Neuron (in vitro differentiated cells): ENCODE data around the gene PDE7B.
"Not testable (repeated sequence)": the region's sequence is repeated elsewhere in the genome, so short reads cannot be mapped to it uniquely, and the experiment has no call there.

Experiments
- H2AFZ ChIP-seq: one replicate; pipeline ENCODE4 v1.6.1; 2013; ENCODE audit warnings: low read depth, mild to moderate bottlenecking, inconsistent platforms, low read length, moderate library complexity
- H3K27me3 ChIP-seq: one replicate; pipeline ENCODE4 v1.6.1; 2013; ENCODE audit warnings: low read length; ENCODE audit not compliant: insufficient read depth
- H3K36me3 ChIP-seq: one replicate; pipeline ENCODE4 v1.6.1; 2013; ENCODE audit warnings: low read length; ENCODE audit not compliant: insufficient read depth
- H3K4me1 ChIP-seq: one replicate; pipeline ENCODE4 v1.6.1; 2013; ENCODE audit warnings: low read length; ENCODE audit not compliant: insufficient read depth
- H3K4me3 ChIP-seq: 2 replicates; pipeline ENCODE4 v1.5.1; 2013; ENCODE audit warnings: mild to moderate bottlenecking, low read length, moderate library complexity
- H3K9me3 ChIP-seq: one replicate; pipeline ENCODE4 v1.6.1; 2013; ENCODE audit warnings: low read length

Gene PDE7B

DNA sequence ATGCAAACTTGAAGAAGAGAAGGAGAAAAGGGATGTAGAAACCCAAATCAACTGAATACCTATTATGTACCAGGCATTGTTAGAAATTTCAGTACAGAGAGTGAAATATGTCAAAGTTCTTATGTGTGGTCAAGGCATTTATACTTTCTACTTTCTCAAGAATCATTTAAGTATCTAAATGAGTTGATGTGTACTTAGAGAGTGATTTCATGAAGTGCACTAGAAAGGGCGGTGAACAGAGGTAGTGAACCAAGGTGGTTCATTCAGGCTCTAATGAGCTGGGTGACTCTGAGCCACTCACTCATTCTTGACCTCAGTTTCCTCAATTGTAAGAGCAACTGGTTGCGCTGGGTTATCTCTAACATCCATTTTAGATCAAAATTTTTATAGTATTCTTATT lies 3.3 kb downstream of the PDE7B start:
- Histone ChIP-seq H3K9me3 (no peaks in the 10 kb centered on the region), H3K4me3 (no peak overlapping the region), H3K4me1 (peaks cover 24% of the 10 kb centered on the region), H3K36me3 (no peaks in the 10 kb centered on the region), H3K27me3 (no peaks in the 10 kb centered on the region), H2AFZ (no peak overlapping the region)

DNA sequence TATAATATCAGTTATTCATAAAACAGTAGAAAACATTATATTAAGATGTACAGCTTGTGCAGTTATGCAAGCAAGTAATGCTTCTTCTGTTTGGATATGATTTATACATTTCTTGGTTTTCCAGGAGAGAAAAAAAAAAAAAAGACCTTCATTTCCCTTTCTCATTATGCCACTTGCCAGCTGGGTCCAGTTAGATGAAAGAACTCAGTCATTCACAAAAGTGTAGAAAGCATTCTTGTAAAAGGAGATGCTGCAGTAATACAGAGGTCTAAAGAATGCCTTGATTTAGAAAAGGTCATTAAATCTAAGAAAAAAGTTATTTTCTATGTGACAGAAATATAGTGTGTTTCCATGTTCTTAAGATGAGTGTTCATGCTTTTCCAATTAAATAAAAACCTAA lies 7.4 kb downstream of the PDE7B start:
- no peaks in the 10 kb centered on the region for H3K27me3 ChIP-seq

GRCh38 chr6:135860361-135860760 lies 8.9 kb downstream of the PDE7B start:
- H3K4me1 ChIP-seq = peaks cover 6% of the 10 kb centered on the region
- H3K9me3 ChIP-seq = no peaks in the 10 kb centered on the region
- H2AFZ ChIP-seq = no peak overlapping the region
- H3K4me3 ChIP-seq = no peak overlapping the region
- no peaks in the 10 kb centered on the region for H3K27me3 ChIP-seq
- H3K36me3 ChIP-seq = no peaks in the 10 kb centered on the region

More for the DNA sequence above, 7.4 kb downstream of the PDE7B start:
- Histone ChIP-seq H3K36me3 (no peaks in the 10 kb centered on the region), H3K9me3 (no peaks in the 10 kb centered on the region), H2AFZ (no peak overlapping the region), H3K4me3 (no peak overlapping the region), H3K4me1 (peaks cover 6% of the 10 kb centered on the region)

DNA sequence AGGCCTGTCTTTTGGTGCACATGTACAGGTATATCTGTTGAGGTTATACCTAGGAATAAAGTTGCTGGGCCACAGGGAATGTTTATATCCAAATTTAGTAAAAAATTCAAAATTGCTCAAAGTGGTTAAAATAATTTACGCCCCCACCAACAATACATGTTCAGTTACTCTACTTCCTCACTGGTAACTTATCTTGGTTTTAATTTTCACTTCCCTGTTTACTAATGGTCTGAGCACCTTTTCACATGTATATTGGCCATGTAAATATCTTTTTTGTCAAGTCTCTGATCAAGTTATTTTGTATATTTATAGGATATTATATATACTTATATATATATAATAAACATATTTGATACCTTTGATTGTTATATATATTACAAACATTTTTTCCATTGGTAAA lies 9.7 kb downstream of the PDE7B start:
- Histone ChIP-seq H3K27me3 (no peaks in the 10 kb centered on the region), H3K4me1 (peaks cover 6% of the 10 kb centered on the region), H2AFZ (no peak overlapping the region), H3K4me3 (no peak overlapping the region), H3K36me3 (no peaks in the 10 kb centered on the region), H3K9me3 (no peaks in the 10 kb centered on the region)

DNA sequence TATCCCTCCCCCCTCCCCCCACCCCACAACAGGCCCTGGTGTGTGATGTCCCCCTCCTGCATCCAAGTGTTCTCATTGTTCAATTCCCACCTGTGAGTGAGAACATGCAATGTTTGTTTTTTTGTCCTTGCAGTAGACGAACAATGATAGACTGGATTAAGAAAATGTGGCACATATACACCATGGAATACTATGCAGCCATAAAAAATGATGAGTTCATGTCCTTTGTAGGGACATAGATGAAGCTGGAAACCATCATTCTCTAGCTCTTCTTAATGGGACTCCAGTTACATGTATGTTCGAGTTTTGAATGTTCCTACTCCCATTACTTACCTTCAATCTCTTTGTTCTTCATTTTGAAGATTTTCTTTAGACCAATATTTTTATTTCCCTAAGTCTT lies 13.4 kb downstream of the PDE7B start:
- H3K4me1 ChIP-seq, H3K4me3 ChIP-seq, H3K36me3 ChIP-seq, H3K9me3 ChIP-seq, H2AFZ ChIP-seq, H3K27me3 ChIP-seq: not testable (repeated sequence)

DNA sequence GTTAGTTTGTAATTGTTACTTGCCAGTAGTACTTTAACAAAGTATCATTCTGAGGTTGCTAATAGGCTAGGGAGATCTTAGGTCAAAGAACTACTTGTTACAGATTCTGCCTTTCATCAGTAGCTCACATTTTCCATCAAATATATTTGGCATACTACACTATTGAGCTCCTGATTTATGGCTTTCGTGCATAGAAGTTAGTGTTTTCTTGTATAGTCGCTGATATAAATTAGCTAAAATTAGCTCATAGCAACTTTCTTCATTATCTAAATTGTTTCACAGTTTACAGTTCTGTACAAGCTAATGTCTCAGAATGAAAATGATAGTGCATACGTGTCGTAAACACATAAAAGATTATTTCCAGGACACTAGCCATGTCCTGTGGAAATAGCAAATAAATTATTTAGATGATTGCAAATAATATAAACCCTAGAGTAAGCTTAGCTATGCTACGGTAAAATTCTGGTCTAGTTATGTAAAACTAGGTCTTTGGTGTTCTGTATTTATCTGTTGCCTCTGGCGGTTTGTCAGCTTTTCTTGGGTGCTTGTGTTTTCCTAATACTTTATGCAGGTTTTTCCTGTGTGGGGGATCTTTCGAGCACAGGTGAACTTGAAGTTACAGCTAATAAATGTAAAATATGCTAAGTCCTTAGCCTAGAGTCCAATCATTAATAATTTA lies 15.1 kb downstream of the PDE7B start:
- no peak overlapping the region for H3K4me3 ChIP-seq
- H3K36me3 ChIP-seq = no peaks in the 10 kb centered on the region
- H3K4me1 ChIP-seq = no peaks in the 10 kb centered on the region
- no peaks in the 10 kb centered on the region for H3K27me3 ChIP-seq
- no peak overlapping the region for H2AFZ ChIP-seq
- no peaks in the 10 kb centered on the region for H3K9me3 ChIP-seq

DNA sequence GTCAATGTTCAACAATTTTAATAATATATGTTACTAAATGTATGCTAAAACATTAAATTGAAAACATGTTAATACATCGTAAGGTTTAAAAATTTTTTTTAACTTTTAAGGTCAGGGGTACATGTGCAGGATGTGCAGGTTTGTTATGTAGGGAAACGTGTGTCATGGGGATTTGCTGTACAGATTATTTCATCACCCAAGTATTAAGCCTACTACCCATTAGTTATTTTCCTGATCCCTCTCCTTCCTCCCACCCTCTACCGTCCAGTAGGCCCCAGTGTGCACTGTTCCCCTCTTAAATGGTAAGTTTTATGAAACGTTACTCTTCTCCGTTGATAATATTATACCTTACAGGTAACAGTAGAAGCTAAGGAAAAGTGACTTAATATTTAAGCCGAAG lies 15.8 kb downstream of the PDE7B start:
- no peak overlapping the region for H2AFZ ChIP-seq
- H3K27me3 ChIP-seq = no peaks in the 10 kb centered on the region
- H3K4me1 ChIP-seq = no peaks in the 10 kb centered on the region
- no peaks in the 10 kb centered on the region for H3K36me3 ChIP-seq
- no peaks in the 10 kb centered on the region for H3K9me3 ChIP-seq
- H3K4me3 ChIP-seq = no peak overlapping the region

DNA sequence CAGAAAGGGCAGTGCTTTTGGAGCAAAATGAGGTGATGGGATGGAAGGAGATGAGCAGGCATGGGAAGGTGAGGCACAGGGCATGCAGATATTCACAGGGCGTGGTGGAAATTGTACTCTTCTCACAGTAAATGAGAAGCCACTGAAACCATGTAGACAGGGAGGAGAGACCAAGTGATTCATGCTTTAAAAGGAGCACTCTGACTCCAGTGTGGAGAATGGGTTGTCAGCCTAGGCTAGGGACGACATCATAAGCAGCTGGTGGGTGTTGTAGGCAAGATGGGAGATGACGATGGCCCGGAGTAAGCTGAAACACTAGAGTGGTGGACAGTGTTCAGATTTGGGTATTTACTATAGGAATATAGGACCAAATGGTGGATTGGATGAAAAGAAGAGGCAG lies 18.4 kb downstream of the PDE7B start:
- H3K27me3 ChIP-seq = no peaks in the 10 kb centered on the region
- no peaks in the 10 kb centered on the region for H3K36me3 ChIP-seq
- H3K4me3 ChIP-seq = no peak overlapping the region
- no peaks in the 10 kb centered on the region for H3K4me1 ChIP-seq
- H3K9me3 ChIP-seq = no peaks in the 10 kb centered on the region
- no peak overlapping the region for H2AFZ ChIP-seq

DNA sequence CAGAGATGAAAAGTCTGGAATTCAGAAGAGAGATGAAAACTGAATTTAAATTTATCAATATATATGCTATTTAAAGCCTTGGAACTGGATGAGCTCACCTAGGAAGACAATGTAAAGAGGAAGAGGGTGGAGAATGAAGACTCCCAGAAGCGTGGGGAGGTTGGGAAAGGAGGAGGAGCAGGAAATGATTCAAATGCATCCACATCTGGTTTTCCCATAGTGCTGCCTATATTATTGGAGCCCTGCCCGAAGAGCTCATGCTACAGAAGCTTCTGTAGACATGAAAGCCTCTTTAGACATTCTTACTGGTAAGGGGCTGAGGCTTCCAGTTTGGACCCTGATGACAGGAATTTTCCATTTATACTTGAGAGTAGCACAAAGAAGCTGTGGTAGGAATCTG lies 19.2 kb downstream of the PDE7B start:
- Histone ChIP-seq H2AFZ (no peak overlapping the region), H3K36me3 (no peaks in the 10 kb centered on the region), H3K9me3 (no peaks in the 10 kb centered on the region), H3K27me3 (no peaks in the 10 kb centered on the region), H3K4me3 (no peak overlapping the region), H3K4me1 (no peaks in the 10 kb centered on the region)

DNA sequence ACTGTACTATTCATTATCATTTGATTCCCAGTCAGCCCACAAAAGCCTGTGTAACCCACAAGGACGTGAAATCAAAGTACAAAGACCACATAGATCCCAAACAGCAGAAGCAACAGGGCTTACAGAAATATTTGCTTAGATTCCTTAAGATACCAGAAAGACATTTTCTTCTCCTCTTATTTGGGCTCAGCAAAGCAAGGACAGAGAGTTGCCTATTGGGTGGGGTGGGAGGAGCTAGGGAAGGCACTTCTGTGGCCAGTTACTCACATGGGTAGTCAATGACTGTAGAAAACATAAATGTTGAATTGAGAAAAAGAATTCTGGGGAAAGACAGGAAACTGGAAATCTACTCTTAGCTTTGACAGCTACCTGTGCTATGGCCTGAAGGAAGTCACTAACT lies 19.8 kb downstream of the PDE7B start:
- Histone ChIP-seq H2AFZ (no peak overlapping the region), H3K4me1 (no peaks in the 10 kb centered on the region), H3K4me3 (no peak overlapping the region), H3K9me3 (no peaks in the 10 kb centered on the region), H3K36me3 (no peaks in the 10 kb centered on the region), H3K27me3 (no peaks in the 10 kb centered on the region)

DNA sequence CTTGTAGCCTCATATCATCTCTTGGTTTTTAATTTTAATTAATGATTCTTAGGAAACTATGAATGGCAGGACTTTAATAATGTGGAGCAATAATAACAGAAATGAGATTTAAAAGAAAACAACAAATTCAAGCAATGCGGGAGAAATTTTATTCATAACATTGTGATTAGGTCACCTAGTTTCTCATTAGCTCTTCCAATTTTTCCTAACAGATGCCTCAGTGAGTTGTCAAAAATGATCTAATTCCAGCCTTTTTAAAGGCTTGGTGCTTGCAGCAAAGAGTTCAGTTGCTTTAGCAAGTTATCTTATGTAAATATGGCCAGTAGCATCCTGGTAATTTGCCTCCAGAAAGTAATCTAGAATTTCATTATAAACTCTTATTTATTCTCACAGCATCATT lies 20.4 kb downstream of the PDE7B start:
- Histone ChIP-seq H3K27me3 (no peaks in the 10 kb centered on the region), H2AFZ (no peak overlapping the region), H3K4me1 (no peaks in the 10 kb centered on the region), H3K4me3 (no peak overlapping the region), H3K36me3 (no peaks in the 10 kb centered on the region), H3K9me3 (no peaks in the 10 kb centered on the region)

DNA sequence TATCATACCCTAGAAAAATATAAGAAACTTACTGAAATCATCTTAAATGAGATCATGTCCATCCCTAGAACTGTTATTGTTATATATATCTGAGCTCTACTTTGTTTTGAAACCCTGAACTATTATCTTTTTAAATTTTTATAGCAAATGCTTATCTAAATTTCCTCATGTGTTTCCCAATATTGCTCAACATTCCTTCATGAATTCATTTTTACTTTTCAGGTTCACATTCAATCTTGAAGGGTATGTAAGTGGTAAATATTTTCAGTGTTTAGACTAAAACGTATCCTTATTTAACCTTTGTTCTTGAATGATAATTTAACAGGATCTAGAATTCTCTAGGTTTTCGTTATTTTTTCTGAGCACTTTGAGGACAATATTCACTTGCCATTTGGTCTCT lies 23.9 kb downstream of the PDE7B start:
- Histone ChIP-seq H2AFZ (no peak overlapping the region), H3K9me3 (no peaks in the 10 kb centered on the region), H3K4me3 (no peak overlapping the region)

DNA sequence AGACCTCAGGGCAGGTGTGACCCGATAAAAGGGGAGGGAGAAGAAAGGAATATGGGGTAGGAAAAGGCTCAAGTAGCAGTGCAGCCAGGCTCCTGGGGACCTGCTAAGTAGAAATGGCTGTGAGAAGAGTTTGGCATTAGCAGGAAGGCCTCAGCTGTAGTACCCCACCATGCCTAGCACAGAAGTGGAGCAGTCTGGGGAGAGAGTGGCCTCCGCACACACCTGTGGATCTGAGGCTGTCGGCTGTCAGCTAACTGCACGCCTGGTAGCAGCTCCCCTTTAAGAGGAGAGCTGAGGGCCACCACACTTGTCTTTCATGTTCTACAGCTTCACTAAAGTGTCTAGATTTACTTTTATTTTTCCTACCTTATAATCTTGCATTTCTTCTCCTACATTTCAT lies 24.6 kb downstream of the PDE7B start:
- Histone ChIP-seq H3K4me3 (no peak overlapping the region), H3K27me3 (no peaks in the 10 kb centered on the region), H3K4me1 (no peaks in the 10 kb centered on the region), H3K36me3 (no peaks in the 10 kb centered on the region), H2AFZ (no peak overlapping the region), H3K9me3 (no peaks in the 10 kb centered on the region)

More for the DNA sequence above, 23.9 kb downstream of the PDE7B start:
- H3K36me3 ChIP-seq = no peaks in the 10 kb centered on the region
- no peaks in the 10 kb centered on the region for H3K27me3 ChIP-seq
- H3K4me1 ChIP-seq = no peaks in the 10 kb centered on the region

DNA sequence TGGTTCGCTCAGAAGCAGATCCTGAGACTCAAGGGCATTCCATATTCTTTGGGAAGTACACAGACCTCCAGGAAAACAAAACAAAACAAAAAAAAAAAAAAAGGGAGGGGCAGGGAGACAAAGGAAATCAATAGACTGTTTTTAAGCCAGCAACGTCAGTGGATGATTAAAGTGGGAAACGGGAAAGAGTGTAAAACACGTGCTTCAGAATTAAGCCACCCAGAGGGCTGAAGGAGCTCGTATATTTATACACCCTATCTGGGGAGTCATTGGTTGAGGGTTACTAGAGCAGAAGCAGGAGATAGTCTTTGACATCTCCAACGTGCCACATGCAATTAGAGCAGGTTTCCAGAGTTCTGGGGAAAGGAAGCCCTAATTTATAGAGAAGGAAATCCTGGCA lies 26.2 kb downstream of the PDE7B start:
- Histone ChIP-seq H3K4me3 (no peak overlapping the region), H3K36me3 (no peaks in the 10 kb centered on the region), H3K27me3 (no peaks in the 10 kb centered on the region), H2AFZ (no peak overlapping the region), H3K4me1 (no peaks in the 10 kb centered on the region), H3K9me3 (no peaks in the 10 kb centered on the region)
